Astrocyte of the cerebellum (primary cell): Measurements from ENCODE around the gene DMRTB1.

Experiments
- DNase-seq: peaks from one replicate; pipeline ENCODE4 v3.0.0-alpha.2; 2011; ENCODE audit warnings: low read depth
- H3K4me3 ChIP-seq: 2 replicates; pipeline ENCODE4 v1.5.1; 2011; ENCODE audit warnings: mild to moderate bottlenecking, low read depth, low read length, moderate library complexity
- CTCF ChIP-seq: IDR thresholded peaks from 2 replicates; pipeline ENCODE4 v1.5.1; 2012; ENCODE audit warnings: low read length, low read depth, moderate library complexity, mild to moderate bottlenecking; ENCODE audit errors: missing control alignments
- in situ Hi-C: cut with HindIII; loops from 2 replicates; pipeline ENCODE4 v1.10.0; 2017; ENCODE audit warnings: low sequenced_read_pairs

DMRTB1 gene

GRCh38 chr1:53500204-53501064, 41.2 kb downstream of the DMRTB1 start:
- no peak overlapping the region for H3K4me3 ChIP-seq
- in situ Hi-C loops = no loop called here
- DNase-seq = no peak
- TF ChIP-seq CTCF = no peak

- in situ Hi-C loops = no loop called here
- no peak overlapping the region for H3K4me3 ChIP-seq
- TF ChIP-seq CTCF = no peak
- no peak for DNase-seq
These were observed 42.1 kb downstream of the DMRTB1 start for GRCh38 chr1:53501065-53502005.

GRCh38 chr1:53502641-53503432, 43.6 kb downstream of the DMRTB1 start:
- in situ Hi-C loops = no loop called here
- no peak for TF ChIP-seq CTCF
- DNase-seq = no peak
- no peak overlapping the region for H3K4me3 ChIP-seq

- in situ Hi-C loops = no loop called here
- no peak for DNase-seq
- H3K4me3 ChIP-seq = no peak overlapping the region
- no peak for TF ChIP-seq CTCF
These were observed 44.4 kb downstream of the DMRTB1 start for GRCh38 chr1:53503433-53504217.

- no peak overlapping the region for H3K4me3 ChIP-seq
- in situ Hi-C loops = no loop called here
- DNase-seq = no peak
- no peak for TF ChIP-seq CTCF
These were observed 45.7 kb downstream of the DMRTB1 start for GRCh38 chr1:53504901-53505300.
